Astrocyte (in vitro differentiated cells and primary cell): ENCODE measurements around the gene CHST9. TPM values are rescaled to one million over a fixed set of nuclear protein-coding genes. Genes with fewer than 3 reads are reported as not detected.

Experiments used
- DNase-seq: peaks from one replicate; pipeline ENCODE4 v3.0.0-alpha.2; 2010; ENCODE audit warnings: low read depth
- FAIRE-seq: peaks from 2 replicates; lab custom pipeline; 2011; peaks lifted over from hg19 to GRCh38; lab: Jason Lieb, UNC
- H2AFZ ChIP-seq: 2 replicates; pipeline ENCODE4 v1.6.0; 2012; ENCODE audit warnings: low read depth, low read length, inconsistent platforms
- H3K27ac ChIP-seq: 2 replicates; pipeline ENCODE4 v1.5.1; 2011; ENCODE audit warnings: low read depth, low read length, inconsistent platforms
- H3K27me3 ChIP-seq: 2 replicates; pipeline ENCODE4 v1.6.0; 2011; ENCODE audit warnings: low read length, inconsistent platforms; ENCODE audit not compliant: insufficient read depth
- H3K36me3 ChIP-seq: 2 replicates; pipeline ENCODE4 v1.5.1; 2011; ENCODE audit warnings: low read length, inconsistent platforms; ENCODE audit not compliant: insufficient read depth
- H3K4me1 ChIP-seq: 2 replicates; pipeline ENCODE4 v1.5.1; 2011; ENCODE audit warnings: low read length, inconsistent platforms; ENCODE audit not compliant: insufficient read depth
- H3K4me2 ChIP-seq: 2 replicates; pipeline ENCODE4 v1.6.0; 2012; ENCODE audit warnings: low read length, inconsistent platforms
- H3K4me3 ChIP-seq: 2 replicates; pipeline ENCODE4 v1.5.1; 2011; ENCODE audit warnings: low read depth, mild to moderate bottlenecking, low read length, inconsistent platforms; ENCODE audit not compliant: insufficient read depth
- H3K79me2 ChIP-seq: 2 replicates; pipeline ENCODE4 v1.6.0; 2012; ENCODE audit warnings: mild to moderate bottlenecking, low read length, inconsistent platforms; ENCODE audit not compliant: insufficient read depth
- H3K9ac ChIP-seq: 2 replicates; pipeline ENCODE4 v1.6.0; 2012; ENCODE audit warnings: mild to moderate bottlenecking, low read length, inconsistent platforms
- H3K9me3 ChIP-seq: 2 replicates; pipeline ENCODE4 v1.5.1; 2012; ENCODE audit warnings: low read depth, mild to moderate bottlenecking, low read length, inconsistent platforms; ENCODE audit not compliant: insufficient read depth
- H4K20me1 ChIP-seq: 2 replicates; pipeline ENCODE4 v1.6.0; 2012; ENCODE audit warnings: low read length, inconsistent platforms; ENCODE audit not compliant: insufficient read depth
- H3K27ac Mint-ChIP-seq: one replicate; pipeline ENCODE4 v1.8.0; 2021; ENCODE audit warnings: mild to moderate bottlenecking, mixed read lengths; ENCODE audit not compliant: unreplicated experiment
- H3K27me3 Mint-ChIP-seq: one replicate; pipeline ENCODE4 v1.8.0; 2021; ENCODE audit warnings: low read depth, mixed read lengths; ENCODE audit not compliant: unreplicated experiment
- H3K36me3 Mint-ChIP-seq: one replicate; pipeline ENCODE4 v1.8.0; 2021; ENCODE audit warnings: low read depth, mixed read lengths; ENCODE audit not compliant: unreplicated experiment
- H3K4me1 Mint-ChIP-seq: one replicate; pipeline ENCODE4 v1.8.0; 2021; ENCODE audit warnings: low read depth, mixed read lengths; ENCODE audit not compliant: unreplicated experiment
- H3K4me3 Mint-ChIP-seq: one replicate; pipeline ENCODE4 v1.8.0; 2021; ENCODE audit warnings: mild to moderate bottlenecking, moderate library complexity, mixed read lengths; ENCODE audit not compliant: unreplicated experiment
- H3K9me3 Mint-ChIP-seq: one replicate; pipeline ENCODE4 v1.8.0; 2021; ENCODE audit warnings: mild to moderate bottlenecking, mixed read lengths; ENCODE audit not compliant: unreplicated experiment
- EZH2 ChIP-seq: IDR thresholded peaks from 2 replicates; pipeline ENCODE4 v1.6.1; 2012; ENCODE audit warnings: mild to moderate bottlenecking, low read length, inconsistent platforms; ENCODE audit not compliant: insufficient read depth
- total RNA-seq: library from RNA; stranded (reverse); gene quantifications from 2 replicates; pipeline ENCODE4 v1.2.1, GENCODE V29; 2021
- TF ChIP-seq, protein P1 (sequence below): IDR thresholded peaks from 2 replicates; pipeline ENCODE4 v1.5.1; 2011; ENCODE audit warnings: low read depth, mild to moderate bottlenecking, inconsistent platforms, low read length, moderate library complexity; ENCODE audit not compliant: insufficient read depth

CHST9 gene
- total RNA-seq, 1 donor from 2014 or later: 1.3 TPM

GRCh38 chr18:27213123-27213717 is 28.1 kb upstream of the CHST9 start:
- H3K4me1 ChIP-seq: no peaks in the 10 kb centered on the region
- H3K27me3 ChIP-seq: no peaks in the 10 kb centered on the region
- Mint-ChIP-seq H3K27me3 (peaks cover 4% of the 10 kb centered on the region), H3K36me3 (no peaks in the 10 kb centered on the region), H3K4me1 (no peaks in the 10 kb centered on the region), H3K4me3 (no peak overlapping the region), H3K9me3 (peaks cover 2% of the 10 kb centered on the region), H3K27ac (no peak overlapping the region)
- TF ChIP-seq, protein P1, sequence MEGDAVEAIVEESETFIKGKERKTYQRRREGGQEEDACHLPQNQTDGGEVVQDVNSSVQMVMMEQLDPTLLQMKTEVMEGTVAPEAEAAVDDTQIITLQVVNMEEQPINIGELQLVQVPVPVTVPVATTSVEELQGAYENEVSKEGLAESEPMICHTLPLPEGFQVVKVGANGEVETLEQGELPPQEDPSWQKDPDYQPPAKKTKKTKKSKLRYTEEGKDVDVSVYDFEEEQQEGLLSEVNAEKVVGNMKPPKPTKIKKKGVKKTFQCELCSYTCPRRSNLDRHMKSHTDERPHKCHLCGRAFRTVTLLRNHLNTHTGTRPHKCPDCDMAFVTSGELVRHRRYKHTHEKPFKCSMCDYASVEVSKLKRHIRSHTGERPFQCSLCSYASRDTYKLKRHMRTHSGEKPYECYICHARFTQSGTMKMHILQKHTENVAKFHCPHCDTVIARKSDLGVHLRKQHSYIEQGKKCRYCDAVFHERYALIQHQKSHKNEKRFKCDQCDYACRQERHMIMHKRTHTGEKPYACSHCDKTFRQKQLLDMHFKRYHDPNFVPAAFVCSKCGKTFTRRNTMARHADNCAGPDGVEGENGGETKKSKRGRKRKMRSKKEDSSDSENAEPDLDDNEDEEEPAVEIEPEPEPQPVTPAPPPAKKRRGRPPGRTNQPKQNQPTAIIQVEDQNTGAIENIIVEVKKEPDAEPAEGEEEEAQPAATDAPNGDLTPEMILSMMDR: no peak
- no peak for TF ChIP-seq EZH2
- no peak overlapping the region for H3K4me2 ChIP-seq
- no peak overlapping the region for H3K4me3 ChIP-seq
- DNase-seq (no peak), FAIRE-seq (no peak)
- H3K79me2 ChIP-seq: no peaks in the 10 kb centered on the region
- no peaks in the 10 kb centered on the region for H3K36me3 ChIP-seq
- peaks cover 3% of the 10 kb centered on the region for H3K9me3 ChIP-seq
- no peaks in the 10 kb centered on the region for H4K20me1 ChIP-seq
- H2AFZ ChIP-seq: no peak overlapping the region
- H3K27ac ChIP-seq: no peak overlapping the region
- H3K9ac ChIP-seq: no peak overlapping the region

- Histone ChIP-seq H3K4me3 (no peak overlapping the region), H2AFZ (no peak overlapping the region)
- DNase-seq: no peak
Observed at GRCh38 chr18:27211569-27211968, 26.5 kb upstream of the CHST9 start.

GRCh38 chr18:27206411-27206810 is 21.3 kb upstream of the CHST9 start:
- no peaks in the 10 kb centered on the region for H3K4me1 ChIP-seq
- no peak for FAIRE-seq
- no peak overlapping the region for H2AFZ ChIP-seq
- no peak for DNase-seq
- no peak overlapping the region for H3K4me3 Mint-ChIP-seq
- H3K36me3 Mint-ChIP-seq: no peaks in the 10 kb centered on the region
- peaks cover 3% of the 10 kb centered on the region for H3K9me3 ChIP-seq
- TF ChIP-seq, protein P1: no peak
- TF ChIP-seq EZH2: no peak
- H3K27ac ChIP-seq: no peak overlapping the region
- H3K79me2 ChIP-seq: no peaks in the 10 kb centered on the region
- no peak overlapping the region for H3K27ac Mint-ChIP-seq
- H3K27me3 Mint-ChIP-seq: no peaks in the 10 kb centered on the region
- no peaks in the 10 kb centered on the region for H3K4me1 Mint-ChIP-seq
- no peaks in the 10 kb centered on the region for H3K27me3 ChIP-seq
- peaks cover 2% of the 10 kb centered on the region for H3K9me3 Mint-ChIP-seq
- no peak overlapping the region for H3K4me2 ChIP-seq
- no peak overlapping the region for H3K4me3 ChIP-seq
- H4K20me1 ChIP-seq: no peaks in the 10 kb centered on the region
- H3K36me3 ChIP-seq: no peaks in the 10 kb centered on the region
- H3K9ac ChIP-seq: no peak overlapping the region

More at GRCh38 chr18:27211569-27211968, 26.5 kb upstream of the CHST9 start:
- Mint-ChIP-seq H3K9me3 (peaks cover 2% of the 10 kb centered on the region), H3K4me1 (no peaks in the 10 kb centered on the region), H3K27me3 (peaks cover 4% of the 10 kb centered on the region), H3K4me3 (no peak overlapping the region), H3K27ac (no peak overlapping the region), H3K36me3 (no peaks in the 10 kb centered on the region)
- no peaks in the 10 kb centered on the region for H3K27me3 ChIP-seq
- no peak for FAIRE-seq
- peaks cover 3% of the 10 kb centered on the region for H3K9me3 ChIP-seq
- no peaks in the 10 kb centered on the region for H3K4me1 ChIP-seq
- H3K9ac ChIP-seq: no peak overlapping the region
- H3K27ac ChIP-seq: no peak overlapping the region
- H4K20me1 ChIP-seq: no peaks in the 10 kb centered on the region
- H3K4me2 ChIP-seq: no peak overlapping the region
- TF ChIP-seq, protein P1: no peak
- TF ChIP-seq EZH2: no peak
- H3K36me3 ChIP-seq: no peaks in the 10 kb centered on the region
- H3K79me2 ChIP-seq: no peaks in the 10 kb centered on the region
